GM19467 (cell line): ENCODE results near the gene TP53RK.
"Not testable (repeated sequence)": the region's sequence is repeated elsewhere in the genome, so short reads cannot be mapped to it uniquely, and the experiment has no call there.

Experiments used
- ATAC-seq: cut with Tn5 transposase; IDR thresholded peaks from one replicate; pipeline ENCODE4 v1.9.1; 2021; ENCODE audit warnings: mild to moderate bottlenecking, moderate library complexity; ENCODE audit not compliant: unreplicated experiment

Gene TP53RK

DNA sequence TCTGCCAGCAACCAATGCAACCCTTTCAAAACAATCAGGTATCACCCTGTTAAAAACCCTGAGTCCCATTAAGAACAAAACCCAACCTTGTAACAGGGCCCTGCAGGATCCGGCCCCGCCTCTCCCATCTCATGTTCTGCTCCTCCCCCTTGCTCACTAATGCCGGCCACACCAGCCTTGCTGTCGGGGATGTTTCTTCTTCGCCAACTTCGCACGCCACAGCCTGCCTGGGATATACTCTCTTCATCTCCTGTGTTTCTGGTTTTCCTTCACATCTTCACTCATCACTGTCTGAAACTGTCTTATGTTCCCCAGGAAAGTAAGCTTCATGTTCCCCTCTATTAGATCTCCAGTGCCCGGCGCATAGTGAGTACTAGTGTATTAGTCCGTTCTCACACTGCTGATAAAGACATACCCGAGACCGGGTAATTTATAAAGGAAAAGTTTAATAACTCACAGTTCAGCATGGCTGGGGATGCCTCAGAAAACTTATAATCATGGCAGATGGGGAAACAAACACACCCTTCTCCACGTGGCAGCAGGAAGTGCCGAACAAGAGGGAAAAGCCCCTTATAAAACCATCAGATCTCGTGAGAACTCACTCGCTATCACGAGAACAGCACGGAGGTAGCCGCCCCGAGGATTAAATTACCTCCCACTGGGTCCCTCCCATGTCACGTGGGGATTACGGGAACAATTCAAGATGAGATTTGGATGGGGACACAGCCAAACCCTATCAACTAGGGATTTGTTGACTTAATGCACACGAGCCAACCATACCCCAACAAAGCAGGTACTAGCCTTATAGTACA is 5.1 kb downstream of the TP53RK start:
- ATAC-seq = no peak

DNA sequence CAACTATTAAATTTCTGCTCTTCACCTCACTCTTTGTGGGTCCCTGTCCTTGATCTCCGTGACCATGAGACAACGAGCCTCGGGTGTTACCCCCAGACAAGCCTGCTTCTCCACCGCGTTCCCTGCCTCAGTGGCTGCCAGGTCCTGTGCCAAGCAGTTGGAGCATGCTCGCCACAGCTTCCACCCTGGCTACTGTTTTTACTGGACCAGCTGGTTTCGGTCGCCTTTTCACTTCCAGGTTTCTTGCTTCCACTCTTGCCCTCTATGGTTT is 5.6 kb downstream of the TP53RK start:
- ATAC-seq = no peak

DNA sequence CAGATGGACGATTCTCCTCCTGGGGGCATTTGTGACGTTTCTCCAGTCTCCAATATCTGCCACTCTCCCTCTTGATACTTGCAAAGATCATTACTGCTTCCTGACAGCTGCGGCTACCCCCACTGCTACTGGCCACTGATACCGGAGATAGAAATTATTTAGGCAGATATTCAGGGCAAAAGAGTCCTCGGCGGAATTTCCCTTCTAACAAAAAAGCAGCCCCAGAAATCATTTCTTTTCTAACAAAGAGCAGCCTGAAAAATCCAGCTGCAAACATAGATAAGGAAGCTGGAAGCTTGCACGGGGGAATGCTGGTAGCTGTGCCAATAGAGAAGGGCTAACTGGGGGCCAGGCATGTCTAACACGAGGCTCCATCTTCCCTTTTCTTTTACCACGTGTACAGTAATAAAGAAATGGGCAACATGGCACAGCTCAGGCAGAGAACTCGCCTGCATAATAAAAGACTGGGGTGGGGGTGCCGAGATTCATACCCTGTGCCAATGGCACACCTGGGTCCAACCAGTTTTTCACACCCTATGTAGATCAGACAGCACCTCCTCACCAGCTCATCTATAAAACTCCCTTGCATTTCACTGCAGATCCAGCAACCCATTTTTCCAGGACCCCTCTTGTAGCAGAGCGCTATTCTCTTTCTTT is 6.1 kb downstream of the TP53RK start:
- ATAC-seq = no peak

DNA sequence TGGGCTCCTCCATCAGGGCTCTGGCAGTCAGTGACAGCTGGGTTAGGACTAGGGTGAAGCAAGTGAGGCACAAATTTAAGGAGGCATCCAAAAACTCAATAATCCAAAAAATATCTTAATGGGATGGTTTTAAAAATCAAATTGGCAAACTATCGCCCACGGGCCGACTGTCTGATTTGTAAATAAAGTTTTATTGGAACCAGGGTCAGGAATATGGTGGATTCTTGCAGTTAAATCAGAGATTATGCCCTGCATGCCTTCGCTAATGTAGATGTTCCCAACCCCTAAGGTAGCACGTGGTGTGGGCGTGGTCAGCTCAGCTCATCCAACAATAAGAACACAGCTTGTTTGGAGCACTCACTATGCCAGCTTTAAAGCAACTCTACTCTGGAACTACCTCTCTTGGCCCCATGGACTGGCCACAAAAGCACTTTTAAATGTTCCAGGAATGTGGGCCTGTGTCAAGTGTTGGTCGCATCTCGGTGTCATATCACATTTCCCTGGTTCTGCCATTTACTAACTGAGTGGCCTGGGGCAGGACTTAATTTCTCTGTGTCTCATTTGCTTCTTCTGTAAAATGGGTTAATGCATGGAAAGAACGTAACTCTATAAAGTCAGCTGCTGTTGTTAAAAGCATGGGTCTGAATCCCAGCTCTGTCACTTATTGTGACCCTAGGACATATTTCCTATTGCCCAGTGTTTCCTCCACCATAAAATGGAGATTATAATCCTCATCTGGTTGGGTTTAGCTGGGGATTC is 7.0 kb downstream of the TP53RK start:
- ATAC-seq = no peak

DNA sequence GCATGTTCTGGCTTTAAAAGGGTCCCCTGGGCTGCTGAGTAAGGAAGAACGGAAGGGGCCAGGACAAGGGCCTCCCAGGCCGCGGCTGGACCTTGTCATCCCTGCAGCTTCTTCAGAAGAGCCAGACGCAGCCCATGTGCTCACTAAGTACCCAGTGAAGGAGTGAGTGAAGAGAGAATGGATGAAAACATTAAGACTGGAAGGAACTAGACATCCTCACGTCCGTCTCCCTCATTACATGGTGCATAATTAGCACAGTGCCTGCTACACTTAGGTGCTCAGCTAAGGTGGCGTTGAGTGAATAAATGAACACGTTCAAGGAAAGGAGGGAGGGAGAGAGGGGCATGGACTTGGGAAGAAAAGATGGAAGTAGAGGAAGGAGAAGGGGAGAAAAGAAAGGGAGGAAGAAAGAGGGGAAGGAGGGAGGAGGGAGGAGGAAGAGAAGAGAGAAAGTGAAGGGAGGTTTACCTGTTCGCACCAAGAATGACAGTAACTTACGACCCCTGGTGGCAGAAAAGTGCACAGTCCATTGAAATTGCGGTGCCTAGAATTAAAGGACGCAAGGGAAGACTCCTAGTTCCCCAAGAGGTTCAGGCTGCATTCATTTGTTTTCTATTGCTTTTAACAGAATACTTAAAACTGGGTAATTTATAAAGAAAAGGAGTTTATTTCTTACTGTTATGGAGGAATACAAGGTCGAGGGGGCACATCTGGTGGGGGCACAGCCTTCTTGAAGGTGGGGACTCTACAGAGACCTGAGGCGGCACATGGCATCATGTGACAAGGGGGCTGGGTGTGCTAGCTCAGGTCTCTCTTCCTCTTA is 8.0 kb downstream of the TP53RK start:
- ATAC-seq = no peak

DNA sequence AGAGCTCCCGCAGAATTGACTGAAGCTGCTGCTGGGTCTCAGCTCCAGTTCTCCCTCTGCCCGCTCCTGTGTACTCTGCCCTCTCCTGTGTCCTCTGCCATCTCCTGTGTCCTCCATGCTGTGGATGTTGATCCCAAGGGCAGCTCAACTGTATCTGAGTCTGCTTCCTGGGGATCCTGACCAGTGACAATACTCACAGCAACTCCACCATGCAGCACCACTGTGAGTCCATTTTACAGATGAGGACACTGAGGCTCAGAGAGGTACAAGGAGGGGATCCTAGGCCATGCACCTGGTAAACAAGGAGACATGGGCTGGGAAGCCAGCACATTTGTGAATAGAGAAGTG is 8.6 kb downstream of the TP53RK start:
- ATAC-seq = no peak

DNA sequence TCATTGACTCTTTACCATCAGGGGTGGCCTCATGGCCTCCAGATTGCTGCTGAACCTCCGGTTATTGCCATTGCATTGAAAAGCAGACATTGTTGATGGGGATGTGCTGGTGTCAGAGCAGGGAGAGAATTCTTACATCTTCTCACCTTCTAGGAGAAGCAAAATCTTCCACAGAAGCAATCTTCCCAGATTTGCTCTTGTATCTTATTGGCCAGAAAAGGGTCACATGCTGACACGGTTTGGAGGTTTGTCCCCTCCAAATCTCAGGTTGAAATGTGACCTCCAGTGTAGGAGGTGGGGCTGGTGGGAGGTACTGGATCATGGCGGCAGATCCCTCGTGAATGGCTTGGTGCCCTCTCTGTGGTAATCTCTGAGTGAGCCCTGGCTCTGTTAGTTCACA is 10.7 kb downstream of the TP53RK start:
- ATAC-seq = no peak

DNA sequence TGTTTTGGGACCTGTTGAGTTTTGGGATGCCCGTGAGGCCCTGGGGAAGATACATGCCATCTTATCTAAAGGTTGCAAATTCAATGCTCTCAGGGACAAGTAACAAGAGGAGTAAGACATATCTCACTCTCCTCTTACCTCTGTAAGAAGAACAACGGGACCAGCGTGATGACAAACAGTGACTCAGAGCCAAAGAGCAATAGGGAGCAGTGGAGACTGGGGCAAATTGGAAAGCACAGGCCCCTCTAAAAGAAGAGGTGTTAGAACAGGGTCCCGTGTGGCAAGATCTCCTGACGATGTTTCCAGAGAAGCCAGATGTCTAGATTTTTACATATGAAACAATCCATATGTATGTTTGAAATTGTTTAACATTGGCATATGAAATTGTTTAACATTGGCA is 11.6 kb downstream of the TP53RK start:
- no peak for ATAC-seq

DNA sequence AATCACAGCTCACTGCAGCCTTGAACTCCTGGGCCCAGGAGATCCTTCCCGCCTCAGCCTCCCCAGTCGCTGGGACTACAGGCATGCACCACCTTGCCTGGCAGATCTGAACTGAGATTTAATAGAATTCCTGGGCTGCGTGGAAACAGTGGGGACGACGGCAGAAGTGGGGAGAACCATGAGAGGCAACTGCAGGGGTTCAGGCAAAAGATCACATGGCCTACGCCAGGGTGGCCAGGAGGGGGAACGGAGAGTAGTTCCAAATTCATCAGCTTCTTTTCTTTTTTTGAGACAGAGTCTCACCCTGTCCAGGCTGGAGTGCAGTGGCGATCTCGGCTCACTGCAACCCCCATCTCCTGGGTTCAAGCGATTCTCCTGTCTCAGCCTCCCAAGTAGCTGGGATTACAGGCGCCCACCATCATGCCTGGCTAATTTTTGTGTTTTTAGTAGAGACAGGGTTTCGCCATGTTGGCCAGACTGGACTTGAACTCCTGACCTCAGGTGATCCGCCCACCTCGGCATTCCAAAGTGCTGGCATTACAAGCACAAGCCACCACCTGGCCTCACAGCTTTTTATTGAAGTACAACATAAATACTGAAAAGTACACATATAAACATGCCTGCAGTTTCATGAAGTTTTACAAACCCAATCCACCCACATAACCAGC is 12.5 kb downstream of the TP53RK start:
- not testable (repeated sequence) for ATAC-seq

DNA sequence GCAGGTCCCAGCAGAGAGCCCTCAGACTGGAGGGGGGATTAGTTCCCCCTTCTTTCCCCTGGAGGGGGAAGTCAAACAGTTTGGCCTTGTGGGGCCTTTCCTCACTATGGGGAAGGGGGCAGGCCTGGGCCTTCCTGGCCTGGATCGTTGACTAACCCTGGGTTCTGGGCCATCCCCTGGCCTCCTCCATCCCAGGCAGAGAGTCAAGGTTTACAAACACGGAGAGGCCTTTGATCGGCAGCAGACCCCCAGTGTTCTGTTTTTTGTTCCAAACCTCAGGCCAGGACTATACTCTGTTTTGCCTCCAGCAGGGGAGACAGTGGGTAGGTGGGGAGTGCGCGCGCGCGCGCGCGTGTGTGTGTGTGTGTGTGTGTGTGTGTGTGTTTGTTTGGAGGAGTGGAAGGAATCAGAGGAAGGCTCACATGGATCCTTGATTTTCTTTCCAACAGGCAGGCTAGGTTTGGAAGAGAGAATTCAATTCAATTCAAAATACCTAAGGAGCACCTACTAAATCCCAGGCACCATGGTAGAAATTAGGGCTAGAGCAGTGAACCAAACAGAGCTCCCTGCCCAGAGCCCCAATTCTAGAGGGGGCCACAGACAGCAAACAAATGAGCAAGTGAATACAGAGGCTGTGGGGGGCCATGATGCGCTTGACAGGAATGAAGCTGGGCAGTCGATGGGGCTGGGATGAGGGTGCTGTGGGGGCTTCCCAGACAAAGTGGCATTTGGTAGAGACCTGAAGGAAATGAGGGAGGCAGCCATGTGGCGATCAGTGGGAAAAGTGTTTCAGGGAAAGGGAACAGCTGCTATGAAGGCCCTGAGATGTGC is 14.8 kb downstream of the TP53RK start:
- no peak for ATAC-seq

DNA sequence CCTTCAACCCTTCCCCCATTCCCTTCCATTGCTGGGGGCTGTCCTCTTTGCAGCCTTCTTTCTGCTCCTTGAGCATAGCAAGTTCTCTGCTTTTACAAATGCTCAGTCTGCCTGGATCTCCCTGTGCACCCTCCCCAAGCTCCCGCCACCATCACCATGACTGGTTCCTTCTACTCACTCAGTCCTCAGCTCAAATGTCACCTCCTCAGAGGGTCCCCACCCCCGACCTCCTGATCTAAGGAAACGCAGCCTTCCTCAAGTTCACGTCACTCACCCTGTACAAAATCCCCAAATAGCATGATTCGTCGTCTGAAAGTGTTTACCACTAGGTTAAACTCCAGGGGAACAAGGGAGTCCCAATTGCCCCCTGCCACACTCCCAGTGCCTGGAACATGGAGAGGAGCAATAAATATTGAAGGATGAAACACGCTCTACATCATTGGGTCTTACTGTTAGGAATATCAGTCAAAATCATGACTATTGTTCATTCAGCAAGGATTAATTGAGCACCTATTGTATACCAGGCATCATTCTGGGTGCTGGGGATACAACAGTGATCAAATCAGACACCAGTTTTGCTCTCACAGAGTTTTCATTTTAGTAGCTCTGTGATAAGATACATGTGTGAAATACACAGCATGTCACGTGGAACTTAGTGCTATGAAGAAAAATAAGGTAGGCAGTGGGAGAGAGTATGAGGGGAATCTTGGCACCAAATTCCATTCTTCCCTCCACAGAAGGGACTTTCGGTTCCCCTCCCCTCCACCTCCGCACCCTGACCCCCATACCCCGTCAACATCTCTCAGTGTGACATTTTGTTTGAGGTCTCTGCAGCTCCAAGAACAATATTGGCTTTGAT is 15.6 kb downstream of the TP53RK start:
- ATAC-seq = no peak

DNA sequence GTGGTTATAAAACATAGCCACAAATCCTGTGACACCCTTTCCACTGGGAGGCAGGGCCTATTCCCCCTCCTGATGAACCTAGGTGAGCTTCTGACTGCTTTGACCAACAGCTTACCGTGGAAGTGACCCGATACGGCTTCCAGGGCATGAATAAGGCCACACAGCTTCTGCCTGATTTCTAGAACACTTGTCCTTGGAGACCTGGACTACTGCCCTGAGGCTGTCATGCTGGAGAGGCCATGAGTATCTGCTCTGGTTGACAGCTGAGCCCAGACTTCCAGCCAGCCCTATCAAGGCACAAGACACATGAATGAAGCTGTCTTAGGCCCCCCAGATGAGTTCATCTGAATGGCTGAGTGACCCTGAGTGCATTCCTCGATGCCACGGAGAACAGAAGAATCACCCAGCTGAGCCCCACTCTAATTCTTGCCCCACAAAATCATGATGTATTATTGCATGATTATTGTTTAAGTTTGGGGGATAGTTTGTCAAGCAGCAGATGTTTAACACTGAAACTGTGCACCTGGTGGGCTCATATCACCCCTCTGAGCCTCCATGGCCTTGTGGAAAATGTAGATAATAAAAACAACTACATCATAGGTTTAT is 16.6 kb downstream of the TP53RK start:
- no peak for ATAC-seq

DNA sequence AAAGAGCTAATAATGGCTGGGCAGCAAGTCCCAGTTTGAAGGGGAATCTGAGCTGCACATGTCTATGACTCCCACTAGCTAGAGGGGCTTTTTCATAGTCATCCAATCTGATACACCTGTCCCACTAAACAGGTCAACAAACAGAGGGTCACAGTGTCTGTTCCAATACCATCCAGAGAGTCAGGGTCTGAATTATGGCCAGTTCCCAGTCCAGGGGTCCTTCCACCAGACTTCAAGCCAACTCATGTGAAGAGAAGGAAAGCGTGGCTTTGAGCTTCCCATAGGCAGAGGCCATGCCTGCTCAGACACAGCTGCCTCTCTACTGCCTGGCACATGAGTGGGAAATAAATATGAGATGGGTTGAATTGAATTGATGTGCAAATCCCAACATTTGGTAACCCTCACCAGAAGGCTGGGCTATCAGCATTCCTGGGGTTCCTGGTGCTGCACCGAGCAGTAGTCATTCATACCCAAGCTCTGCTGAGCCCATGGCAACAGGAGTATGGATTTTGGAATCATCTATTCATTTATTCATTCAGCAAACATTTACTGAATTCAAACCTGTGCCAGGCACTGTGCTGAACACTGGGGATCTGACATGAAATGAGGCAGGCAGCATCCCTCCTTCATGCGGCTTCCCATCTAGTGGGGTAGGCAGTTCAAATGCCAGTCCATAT is 17.2 kb downstream of the TP53RK start:
- ATAC-seq = no peak

DNA sequence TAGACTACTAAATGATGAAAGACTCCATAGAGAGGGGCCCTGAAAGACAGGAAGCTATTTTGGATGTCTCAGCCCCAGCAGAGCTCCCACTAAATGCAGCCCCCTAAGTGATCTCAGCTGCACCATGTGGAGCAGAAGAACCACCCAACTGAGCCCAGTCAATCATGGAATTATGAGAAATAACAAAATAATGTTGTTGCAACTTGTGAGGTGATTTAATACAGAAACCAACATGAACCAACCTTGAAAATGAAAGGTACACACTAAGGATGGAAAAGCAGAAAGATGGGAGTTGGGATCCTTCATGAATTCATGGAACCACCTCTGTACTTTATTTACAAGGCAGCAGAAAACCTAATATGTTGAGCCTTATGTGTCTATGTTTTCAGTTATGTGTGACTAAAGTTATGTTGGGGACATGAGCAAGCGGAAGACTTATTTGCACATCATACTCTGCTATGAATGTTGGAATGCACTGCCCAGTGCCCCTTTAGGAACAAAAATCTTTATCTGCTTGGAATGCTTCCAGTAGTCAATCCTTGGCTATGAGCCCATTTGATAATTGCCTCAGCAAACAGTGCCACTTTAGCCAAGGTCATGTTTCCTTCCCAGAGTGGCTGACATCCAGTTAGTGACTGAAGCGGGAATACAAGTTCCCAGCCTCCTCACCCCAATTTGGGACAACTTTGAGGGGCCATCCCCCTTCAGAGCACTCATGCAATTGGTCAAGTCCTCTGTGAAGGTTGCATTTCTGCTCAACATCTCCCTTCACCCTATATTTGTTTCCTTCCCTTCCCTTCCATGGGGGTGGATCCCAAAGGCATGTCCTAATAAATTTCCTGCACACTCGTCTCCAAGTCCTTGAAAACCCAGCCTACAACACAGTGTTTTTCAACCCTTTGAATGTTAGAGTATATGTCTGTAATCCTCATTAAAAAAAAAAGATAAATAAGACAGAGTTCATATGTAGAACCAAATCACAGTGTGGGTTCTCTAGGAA is 18.4 kb downstream of the TP53RK start:
- no peak for ATAC-seq

DNA sequence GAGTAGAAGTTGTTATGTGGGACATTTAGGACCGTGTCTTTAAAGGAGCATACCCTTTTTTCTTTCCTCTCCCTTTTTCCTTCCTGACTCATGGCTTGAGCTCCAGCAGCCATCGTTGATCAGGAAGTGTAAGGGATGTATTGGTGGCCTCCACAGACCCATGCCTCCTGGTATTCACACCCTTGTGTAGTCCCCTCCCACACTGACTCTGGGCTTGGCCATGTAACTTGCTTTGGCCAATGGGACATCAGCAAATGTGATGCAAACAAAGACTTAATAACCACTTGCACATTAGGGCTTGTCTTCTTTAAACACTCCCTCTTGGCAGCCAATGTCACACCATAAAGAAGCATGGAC is 19.0 kb downstream of the TP53RK start:
- ATAC-seq = no peak

DNA sequence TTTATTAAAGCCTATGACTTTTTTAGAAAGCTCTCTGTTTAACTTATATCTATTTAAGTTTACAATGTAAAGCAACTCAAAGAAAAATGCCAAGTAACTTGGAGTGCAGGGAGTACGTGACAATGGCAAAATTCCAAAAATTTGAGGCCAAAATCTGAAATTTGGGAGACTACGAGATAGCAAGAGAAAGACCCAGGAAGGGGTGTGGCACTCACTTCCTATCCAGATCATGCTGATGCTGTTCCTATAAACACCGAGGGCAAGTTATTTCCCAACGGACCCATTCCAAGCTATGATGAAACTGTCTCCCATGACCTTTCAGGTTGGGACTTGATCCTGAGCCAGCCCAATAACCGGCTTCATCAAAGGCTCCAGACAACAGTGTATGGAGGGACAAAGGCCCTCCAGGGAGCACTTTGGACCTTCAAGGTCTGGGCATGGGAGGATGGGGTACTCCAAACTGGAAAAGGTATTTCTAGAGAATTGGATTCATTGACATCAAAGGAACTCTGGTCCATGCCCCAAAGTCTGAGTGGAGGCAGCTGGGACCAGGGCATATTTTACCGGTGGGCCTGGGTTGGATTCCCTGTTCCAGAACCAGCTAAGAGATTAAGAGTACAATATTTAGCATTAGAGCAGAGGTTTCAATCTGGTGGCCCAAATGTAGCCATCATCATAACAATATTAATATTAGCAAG is 22.3 kb downstream of the TP53RK start:
- no peak for ATAC-seq
